Thyroid gland (tissue), 4 donors: Measurements from ENCODE around the gene HMCN2. TPM values are rescaled to one million over a fixed set of nuclear protein-coding genes. Genes with fewer than 3 reads are reported as not detected.

Experiments used
- DNase-seq, 2 donors: peaks; one replicate each; pipeline ENCODE4 v3.0.0-alpha.2; 2019
- H3K27ac ChIP-seq, 3 donors: fragments of 200-600 bp; sonication (generic); 1 replicate in 2 of 3; 2 replicates in 1 of 3; pipeline ENCODE4 v1.5.1; 2016 to 2019; ENCODE audit warnings: mild to moderate bottlenecking in 1 of 3, moderate library complexity in 1 of 3
- H3K27me3 ChIP-seq: fragments of 200-600 bp; sonication (generic); one replicate; pipeline ENCODE4 v1.5.1; 2019
- H3K36me3 ChIP-seq, 2 donors: fragments of 200-600 bp; sonication (generic); one replicate each; pipeline ENCODE4 v1.5.1; 2016 to 2019
- H3K4me1 ChIP-seq, 2 donors: fragments of 200-600 bp; sonication (generic); one replicate each; pipeline ENCODE4 v1.5.1; 2017 to 2019
- H3K4me3 ChIP-seq, 3 donors: fragments of 200-600 bp; sonication (generic); replicated peaks in 1 of 3; 1 replicate in 2 of 3; 2 replicates in 1 of 3; pipeline ENCODE4 v1.5.1; 2016; ENCODE audit warnings: mild to moderate bottlenecking in 1 of 3
- H3K9me3 ChIP-seq: fragments of 200-600 bp; sonication (generic); one replicate; pipeline ENCODE4 v1.5.1; 2017
- CTCF ChIP-seq, 6 experiments: fragments of 200-600 bp in 3 of 6; fragments of 450-650 bp in 3 of 6; sonication (generic) in 3 of 6; IDR thresholded peaks; one replicate each; pipeline ENCODE4 v1.5.1; 2016 to 2019; ENCODE audit warnings: antibody characterized with exemption in 6 of 6, mild to moderate bottlenecking in 2 of 6, inconsistent platforms in 1 of 6, moderate library complexity in 1 of 6
- POLR2A ChIP-seq, 2 donors: fragments of 450-650 bp; IDR thresholded peaks; one replicate each; pipeline ENCODE4 v1.6.1; 2017; ENCODE audit warnings: antibody characterized with exemption in 2 of 2, mild to moderate bottlenecking in 2 of 2, moderate library complexity in 1 of 2
- WGBS, 2 donors: methylation state at CpG; one replicate each; pipeline ENCODE4 v1.1.5; 2017; 5-methylcytosine and 5-hydroxymethylcytosine counted together
- intact Hi-C: fragments of 100-400 bp; cut with DNase I; formaldehyde crosslinking; loops from one replicate; pipeline ENCODE4 v1.15.1; 2023
- total RNA-seq, 4 donors: library from RNA; depleted of rRNA; stranded (reverse); fragments of >200 nt; gene quantifications; one replicate each; pipeline ENCODE4 v1.2.3, GENCODE V29; 2016

HMCN2 gene
- total RNA-seq, 4 donors from 2014 or later, result 1.7 to 5.5 (median 3.5) TPM

GRCh38 chr9:130295945-130296782 is 30.6 kb downstream of the HMCN2 start:
- no peak overlapping the region for H3K4me3 ChIP-seq
- 80 to 93% methylated on average over 5 to 10 of the region's 10 CpGs for WGBS, 2 donors
- peaks cover 0 to 5% of the 10 kb centered on the region in 2 donors for H3K4me1 ChIP-seq
- H3K9me3 ChIP-seq, result no peaks in the 10 kb centered on the region
- intact Hi-C loops, result no loop called here
- H3K27ac ChIP-seq, result no peak overlapping the region
- no peaks in the 10 kb centered on the region for H3K27me3 ChIP-seq
- TF ChIP-seq CTCF (IDR thresholded peaks at IDR 0.05) (no peak), POLR2A (IDR thresholded peaks at IDR 0.05) (no peak)
- no peak for DNase-seq
- no peaks in the 10 kb centered on the region for H3K36me3 ChIP-seq

GRCh38 chr9:130296783-130297055 is 31.2 kb downstream of the HMCN2 start:
- no peak for DNase-seq
- peaks cover 0 to 5% of the 10 kb centered on the region in 2 donors for H3K4me1 ChIP-seq
- no peaks in the 10 kb centered on the region for H3K27me3 ChIP-seq
- no peaks in the 10 kb centered on the region for H3K9me3 ChIP-seq
- TF ChIP-seq POLR2A (IDR thresholded peaks at IDR 0.05), result no peak
- TF ChIP-seq CTCF (IDR thresholded peaks at IDR 0.05), result no peak
- 76 to 78% methylated on average over 2 of the region's 2 CpGs for WGBS, 2 donors
- intact Hi-C loops, result no loop called here
- no peak overlapping the region for H3K27ac ChIP-seq
- H3K36me3 ChIP-seq, result no peaks in the 10 kb centered on the region
- H3K4me3 ChIP-seq, result no peak overlapping the region

DNA sequence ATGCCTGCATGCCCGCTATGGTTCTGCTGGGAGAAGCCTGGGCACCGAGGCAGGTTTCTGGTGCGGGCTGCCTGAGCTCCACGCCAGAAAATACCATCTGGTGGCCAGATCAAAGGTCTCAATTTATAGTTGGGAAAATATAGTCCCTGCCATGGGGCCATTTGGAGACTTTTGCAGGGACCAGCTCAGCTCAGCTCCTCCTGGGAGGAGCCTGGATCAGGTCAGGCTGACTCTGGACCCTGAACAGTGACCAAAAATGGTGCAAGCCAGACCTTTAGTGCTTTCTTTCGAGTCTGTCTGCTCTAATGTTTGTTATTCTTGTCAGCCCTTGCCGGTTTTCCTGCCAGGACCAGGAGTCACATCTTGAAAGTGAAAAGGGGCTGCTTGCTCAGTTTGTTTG is 31.8 kb downstream of the HMCN2 start:
- WGBS, 2 donors, result 49 to 51% methylated on average over 6 of the region's 6 CpGs
- no peak overlapping the region for H3K27ac ChIP-seq
- H3K4me3 ChIP-seq, result no peak overlapping the region
- intact Hi-C loops, result no loop called here
- no peaks in the 10 kb centered on the region for H3K9me3 ChIP-seq
- DNase-seq, result peak; percentile 52 to 60
- no peaks in the 10 kb centered on the region for H3K27me3 ChIP-seq
- H3K4me1 ChIP-seq, result peaks cover 0 to 5% of the 10 kb centered on the region in 2 donors
- no peaks in the 10 kb centered on the region for H3K36me3 ChIP-seq
- no peak for TF ChIP-seq POLR2A (IDR thresholded peaks at IDR 0.05)
- TF ChIP-seq CTCF (IDR thresholded peaks at IDR 0.05), result no peak

GRCh38 chr9:130298662-130299279 is 33.2 kb downstream of the HMCN2 start:
- H3K4me1 ChIP-seq, result peaks cover 0 to 5% of the 10 kb centered on the region in 2 donors
- peak in 1 of 2 donors; percentile 35 for DNase-seq
- 60 to 63% methylated on average over 15 of the region's 15 CpGs for WGBS, 2 donors
- TF ChIP-seq POLR2A (IDR thresholded peaks at IDR 0.05) (no peak), CTCF (IDR thresholded peaks at IDR 0.05) (no peak)
- H3K27ac ChIP-seq, result no peak overlapping the region
- H3K4me3 ChIP-seq, result no peak overlapping the region
- no peaks in the 10 kb centered on the region for H3K9me3 ChIP-seq
- H3K27me3 ChIP-seq, result no peaks in the 10 kb centered on the region
- intact Hi-C loops, result no loop called here
- H3K36me3 ChIP-seq, result no peaks in the 10 kb centered on the region
